ENCODE data around the gene CDK10. TPM values are rescaled to one million over a fixed set of nuclear protein-coding genes. Genes with fewer than 3 reads are reported as not detected.
"Not testable (repeated sequence)": the region's sequence is repeated elsewhere in the genome, so short reads cannot be mapped to it uniquely, and the experiment has no call there.

Gene CDK10
- total RNA-seq, 2 donors from 2014 or later: 47.5 to 105 TPM

- 6 to 24% methylated on average over 12 to 42 of the region's 42 CpGs for WGBS, 2 donors
- H3K4me3 ChIP-seq: peak overlapping the region; percentile 81 to 88
- no peak for TF ChIP-seq CTCF (IDR thresholded peaks at IDR 0.05)
- TF ChIP-seq POLR2A (IDR thresholded peaks at IDR 0.05): peak; percentile 51 to 79 (median 65)
- peaks cover 7 to 12% of the 10 kb centered on the region in 2 donors for H3K36me3 ChIP-seq (replicated peaks in 1 of 2; ENCODE audit: insufficient read depth in 1 of 2, low read depth in 2 of 2)
- intact Hi-C loops (cut with DNase I): no loop called here
- peak; percentile 85 to 93 (median 89) for DNase-seq
- ATAC-seq: peak; percentile 87
- peak overlapping the region; percentile 52 to 94 (median 78) for H3K27ac ChIP-seq
- peaks cover 23% of the 10 kb centered on the region for H3K4me1 ChIP-seq
- no peaks in the 10 kb centered on the region for H3K27me3 ChIP-seq
- H3K9me3 ChIP-seq: no peaks in the 10 kb centered on the region
Observed at GRCh38 chr16:89687092-89687940, 827 bp downstream of the CDK10 start.

- intact Hi-C loops (cut with DNase I): no loop called here
- TF ChIP-seq CTCF (IDR thresholded peaks at IDR 0.05) (no peak), POLR2A (IDR thresholded peaks at IDR 0.05) (no peak)
- ATAC-seq: no peak
- no peak for DNase-seq
- no peak overlapping the region for H3K4me3 ChIP-seq
- no peaks in the 10 kb centered on the region for H3K9me3 ChIP-seq
- peak overlapping the region in 1 of 4 donors; percentile 94 for H3K27ac ChIP-seq
- H3K36me3 ChIP-seq (replicated peaks in 1 of 2; ENCODE audit: insufficient read depth in 1 of 2, low read depth in 2 of 2): peaks cover 9 to 18% of the 10 kb centered on the region in 2 donors
- WGBS, 2 donors: 57 to 59% methylated on average over 5 of the region's 5 CpGs
- peaks cover 23% of the 10 kb centered on the region for H3K4me1 ChIP-seq
- H3K27me3 ChIP-seq: no peaks in the 10 kb centered on the region
Observed at GRCh38 chr16:89688395-89688794, 1.9 kb downstream of the CDK10 start.

- WGBS, 2 donors: 85 to 90% methylated on average over 13 of the region's 13 CpGs
- no peak overlapping the region for H3K4me3 ChIP-seq
- no peak overlapping the region for H3K27ac ChIP-seq
- no peaks in the 10 kb centered on the region for H3K9me3 ChIP-seq
- no peak for DNase-seq
- intact Hi-C loops (cut with DNase I): no loop called here
- peaks cover 9 to 23% of the 10 kb centered on the region in 2 donors for H3K36me3 ChIP-seq (replicated peaks in 1 of 2; ENCODE audit: insufficient read depth in 1 of 2, low read depth in 2 of 2)
- TF ChIP-seq CTCF (IDR thresholded peaks at IDR 0.05) (no peak), POLR2A (IDR thresholded peaks at IDR 0.05) (no peak)
- no peaks in the 10 kb centered on the region for H3K27me3 ChIP-seq
- no peak for ATAC-seq
- peaks cover 23% of the 10 kb centered on the region for H3K4me1 ChIP-seq
Observed at GRCh38 chr16:89689142-89689541, 2.7 kb downstream of the CDK10 start.

- H3K27me3 ChIP-seq; ATAC-seq; DNase-seq; H3K27ac ChIP-seq; H3K9me3 ChIP-seq; intact Hi-C loops (cut with DNase I); H3K4me3 ChIP-seq: not testable (repeated sequence)
- Histone ChIP-seq H3K4me1 (peaks cover 23% of the 10 kb centered on the region), H3K36me3 (replicated peaks in 1 of 2; ENCODE audit: insufficient read depth in 1 of 2, low read depth in 2 of 2) (peaks cover 9 to 23% of the 10 kb centered on the region in 2 donors)
- 84 to 93% methylated on average over 2 to 4 of the region's 4 CpGs for WGBS, 2 donors
Observed at GRCh38 chr16:89689621-89690020, 3.1 kb downstream of the CDK10 start.

- Histone ChIP-seq H3K9me3 (no peaks in the 10 kb centered on the region), H3K4me3 (no peak overlapping the region), H3K4me1 (peaks cover 23% of the 10 kb centered on the region), H3K27me3 (no peaks in the 10 kb centered on the region), H3K27ac (no peak overlapping the region), H3K36me3 (replicated peaks in 1 of 2; ENCODE audit: insufficient read depth in 1 of 2, low read depth in 2 of 2) (peaks cover 9 to 26% of the 10 kb centered on the region in 2 donors)
- intact Hi-C loops (cut with DNase I): no loop called here
- DNase-seq (no peak), ATAC-seq (no peak)
- no peak for TF ChIP-seq CTCF (IDR thresholded peaks at IDR 0.05)
- no peak for TF ChIP-seq POLR2A (IDR thresholded peaks at IDR 0.05)
- 87 to 93% methylated on average over 15 of the region's 16 CpGs for WGBS, 2 donors
Observed at GRCh38 chr16:89690392-89690901, 4.0 kb downstream of the CDK10 start.
